ENCODE measurements around the gene TBC1D5.

Gene TBC1D5

DNA sequence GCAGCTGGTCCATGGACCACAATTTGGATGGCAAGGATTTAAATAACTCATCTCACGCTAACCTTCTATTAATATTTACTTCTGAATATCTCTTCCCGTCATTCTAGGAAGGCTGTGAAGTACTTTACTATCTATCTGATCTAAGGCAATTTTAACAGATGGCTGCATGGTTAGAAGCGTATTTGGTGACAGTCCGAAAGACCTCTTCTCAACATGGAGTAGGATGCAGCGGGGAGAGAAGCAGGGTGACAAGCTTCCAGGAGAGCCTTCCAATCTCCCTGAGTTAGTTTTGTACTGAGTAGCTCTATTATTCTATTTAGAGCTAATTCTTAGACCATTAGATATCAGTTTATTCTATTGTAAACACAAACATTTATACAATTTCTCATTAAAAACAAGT, 548.3 kb downstream of the TBC1D5 start:
- no peak for DNase-seq

DNA sequence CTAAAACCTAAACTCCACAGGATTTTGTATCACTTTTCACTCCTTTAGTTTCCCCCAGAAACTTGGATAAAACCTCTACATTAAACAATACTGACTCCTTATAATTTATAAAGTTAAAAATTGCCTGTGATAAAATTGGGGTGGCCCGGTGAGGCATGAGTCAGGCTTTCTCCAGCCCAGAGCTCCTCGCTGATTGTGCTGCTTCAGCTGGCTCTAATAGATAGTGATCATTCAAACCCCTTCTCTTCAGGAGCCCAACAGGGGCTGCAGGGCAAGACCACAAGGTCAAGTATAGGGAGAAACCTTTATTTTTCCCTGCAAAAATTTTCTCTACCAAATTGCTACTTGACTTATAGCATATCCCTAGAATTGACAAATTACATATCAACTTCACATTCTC, 549.4 kb downstream of the TBC1D5 start:
- no peak for DNase-seq

DNA sequence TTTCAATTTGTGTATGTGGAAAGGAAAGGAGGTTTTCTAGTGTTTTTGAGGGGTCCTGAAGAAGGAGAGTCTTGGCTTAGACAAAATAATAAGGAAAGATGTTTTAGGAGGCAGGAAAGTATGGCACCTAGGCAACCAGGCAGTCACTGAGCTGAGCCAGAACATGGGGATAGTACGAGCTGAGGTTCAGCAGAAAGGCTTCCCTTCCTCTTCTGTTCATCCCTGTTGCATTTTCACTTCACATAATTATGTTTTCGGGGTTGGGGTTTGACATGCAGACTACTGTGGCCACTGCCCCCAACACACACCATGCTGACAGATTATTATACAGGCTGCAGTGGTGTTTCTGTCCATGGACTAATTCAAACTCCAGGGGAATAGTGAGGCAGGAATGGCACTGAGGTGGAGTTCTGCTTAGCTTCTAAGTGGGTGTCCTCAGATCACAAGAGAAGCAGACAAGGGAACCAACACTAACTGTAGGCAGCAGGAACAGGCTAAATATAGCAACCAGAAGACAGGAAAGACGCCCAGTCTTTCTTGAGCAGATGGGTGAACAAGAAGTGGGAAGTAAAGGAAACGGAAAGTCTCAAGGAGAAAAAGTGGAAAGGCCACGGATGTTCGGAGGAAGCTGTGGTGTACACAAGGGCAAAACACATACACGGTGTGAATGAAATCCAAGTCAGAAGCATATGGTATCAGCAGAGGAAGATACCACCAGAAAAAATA, 551.9 kb downstream of the TBC1D5 start:
- DNase-seq: no peak

DNA sequence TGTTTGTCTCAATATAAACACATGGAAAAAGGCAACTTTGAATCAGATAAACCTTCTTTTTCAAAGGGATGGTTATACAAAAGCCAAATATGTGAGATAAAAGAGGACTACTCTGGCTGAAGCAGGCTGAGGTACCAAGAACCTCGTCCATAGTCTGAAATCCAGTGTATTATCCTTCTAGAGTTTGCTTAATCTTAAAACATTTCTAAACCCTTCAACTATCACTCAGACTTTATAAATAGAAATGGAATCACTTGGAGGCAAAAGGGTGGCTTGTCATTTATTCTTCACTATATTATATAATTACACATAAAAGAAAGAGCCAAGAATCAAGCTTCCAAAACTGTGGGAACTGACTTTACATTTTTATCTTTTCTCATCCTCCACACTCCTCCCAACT, 554.1 kb downstream of the TBC1D5 start:
- DNase-seq: no peak

DNA sequence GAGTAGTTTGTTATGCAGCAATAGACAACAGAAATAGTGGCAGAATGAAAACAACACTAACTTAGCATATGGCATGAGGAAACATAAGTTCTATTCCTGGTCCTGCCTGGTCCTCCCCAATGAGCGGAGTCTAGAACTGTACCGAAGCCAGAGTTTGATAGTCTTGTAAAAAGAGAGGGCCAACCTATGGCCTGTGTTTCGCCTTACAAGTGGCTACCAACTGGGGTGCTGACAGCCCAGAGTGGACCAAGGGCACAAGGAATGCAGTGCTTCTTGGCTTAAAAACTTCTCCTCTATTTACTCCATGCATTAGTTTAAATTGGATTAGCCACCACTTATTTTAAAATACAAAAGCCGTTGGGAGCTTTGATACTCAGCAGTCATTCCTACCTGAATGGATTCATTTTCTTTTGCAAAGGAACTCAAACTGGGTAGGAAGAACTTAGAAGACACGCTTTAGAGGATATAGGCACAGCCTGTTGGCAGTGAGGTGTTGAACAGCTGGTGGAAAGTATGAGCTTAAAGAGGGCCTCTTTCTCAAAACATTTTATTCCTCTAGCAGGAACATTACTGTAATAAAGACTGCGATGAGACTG, 554.7 kb downstream of the TBC1D5 start:
- no peak for DNase-seq

DNA sequence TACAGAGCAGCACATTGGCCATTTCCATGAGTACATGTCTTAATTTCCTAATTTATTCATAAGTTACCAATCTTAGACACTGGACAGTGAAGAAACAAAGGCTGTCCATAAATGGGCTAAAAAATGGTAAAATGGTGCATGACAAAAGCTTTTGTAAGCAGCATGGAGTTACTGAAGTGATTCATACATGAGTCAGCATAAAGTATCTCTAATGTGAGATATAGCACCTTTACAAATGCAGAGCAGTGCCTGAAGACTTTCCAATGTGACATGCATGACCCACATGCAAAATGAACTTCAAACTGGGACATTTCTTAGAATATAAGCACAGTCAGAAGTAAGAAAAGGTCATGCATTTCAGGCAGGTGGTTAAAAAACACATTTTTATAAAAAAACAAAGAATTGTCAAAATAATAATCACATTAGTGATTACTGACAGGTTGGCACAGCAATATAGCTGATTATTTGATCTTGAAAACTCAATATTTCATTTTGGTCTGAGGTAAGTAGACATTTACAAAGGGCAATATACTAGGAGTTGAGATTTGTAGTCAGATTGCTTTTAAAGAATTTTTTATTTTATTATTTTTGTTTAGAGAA, 558.4 kb downstream of the TBC1D5 start:
- no peak for DNase-seq

DNA sequence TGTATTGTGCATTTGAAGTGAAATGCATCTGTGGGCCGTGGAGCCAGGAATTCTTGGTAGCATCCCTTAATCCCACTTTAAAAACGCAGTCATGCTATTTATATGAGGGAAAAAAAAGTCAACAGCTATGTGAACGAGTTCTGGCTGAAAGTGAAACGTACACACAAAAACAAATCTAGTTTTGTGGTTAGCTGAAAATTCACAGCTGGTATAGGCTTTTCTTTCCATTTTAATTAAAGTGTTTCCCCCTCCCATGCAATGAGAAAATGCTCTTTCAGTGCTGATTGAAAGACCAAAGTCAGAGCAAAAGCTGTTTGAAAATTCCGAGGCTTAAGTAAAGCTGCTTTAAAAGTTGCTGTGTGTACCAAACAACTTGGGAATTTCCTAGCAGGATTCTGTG, 560.3 kb downstream of the TBC1D5 start:
- no peak for DNase-seq

DNA sequence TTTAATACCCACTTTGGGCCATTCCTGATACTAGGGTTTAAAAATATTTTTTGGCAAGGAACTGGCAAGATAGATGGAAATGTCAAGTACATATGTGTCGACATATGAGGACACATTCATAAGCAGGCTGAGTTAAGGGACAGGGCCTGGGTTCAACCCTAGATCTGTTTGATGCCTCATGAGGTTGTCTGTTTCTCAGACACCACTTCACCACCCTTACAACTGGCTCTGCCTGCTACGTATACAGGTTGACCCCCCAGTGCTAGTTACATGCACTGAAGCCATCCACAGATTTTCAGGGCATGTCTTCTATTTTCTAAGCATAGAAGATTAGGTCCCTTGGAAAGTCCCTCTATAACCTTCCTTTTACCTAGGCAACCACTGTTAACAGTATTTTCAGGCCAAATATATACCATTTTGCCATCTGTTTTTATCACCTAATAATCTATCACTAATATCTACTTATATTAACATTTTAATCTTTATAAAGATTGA, 561.0 kb downstream of the TBC1D5 start:
- no peak for DNase-seq

DNA sequence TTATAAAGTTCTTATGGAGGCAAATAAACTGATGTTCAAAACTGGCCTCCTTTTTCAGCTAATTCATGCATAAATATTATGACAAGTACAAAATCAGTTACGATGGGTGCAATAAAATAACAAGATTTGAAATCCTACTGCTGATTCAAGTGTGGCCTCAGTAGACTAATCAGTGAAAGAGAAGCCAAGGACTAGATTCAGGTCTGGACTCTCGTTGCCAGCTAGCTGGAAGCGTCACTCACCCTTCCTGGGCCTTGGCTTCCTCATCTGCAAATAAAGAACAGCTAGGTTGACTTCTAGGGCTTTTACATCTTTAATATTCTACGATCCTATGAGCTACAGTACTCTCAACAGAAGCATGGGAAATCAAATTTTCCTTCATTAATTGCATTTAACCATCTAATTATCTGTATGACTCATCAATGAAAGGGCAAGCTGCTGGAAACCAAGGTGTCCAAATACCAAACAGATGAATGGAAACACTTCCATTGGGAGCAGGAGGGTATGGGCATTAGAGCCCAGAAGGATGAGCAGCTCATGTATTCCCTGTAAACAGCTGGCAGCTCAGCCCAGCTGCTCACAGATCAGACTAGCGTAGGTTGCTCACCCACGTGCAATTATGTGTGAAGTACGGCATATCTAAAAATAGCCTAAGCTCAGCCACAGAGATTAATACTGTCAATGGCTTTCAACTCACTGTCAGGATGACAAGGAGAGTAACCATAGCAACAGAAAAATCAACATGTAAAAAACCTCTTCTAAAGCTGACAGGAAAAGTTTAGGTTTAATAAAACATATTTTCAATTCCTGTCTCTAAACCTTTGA, 562.8 kb downstream of the TBC1D5 start:
- no peak for DNase-seq

DNA sequence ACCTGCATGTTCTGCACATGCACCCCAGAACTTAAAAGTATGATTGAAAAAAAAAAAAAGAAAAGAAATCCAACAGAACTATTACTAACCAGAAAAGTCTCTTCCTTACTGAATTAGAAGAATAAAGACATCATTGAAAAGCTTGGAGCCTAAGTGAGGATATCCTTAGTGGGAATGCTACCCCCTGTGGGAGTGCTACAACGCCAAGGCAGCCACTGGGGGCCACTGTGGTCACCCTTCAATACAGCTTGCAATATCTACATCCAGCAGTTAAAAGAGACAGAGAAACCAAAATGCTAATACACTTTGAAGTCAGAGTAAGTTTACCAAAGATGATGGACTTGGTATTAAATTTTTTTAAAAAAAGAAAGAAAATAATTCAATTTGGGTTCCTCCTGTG, 565.7 kb downstream of the TBC1D5 start:
- DNase-seq: no peak

DNA sequence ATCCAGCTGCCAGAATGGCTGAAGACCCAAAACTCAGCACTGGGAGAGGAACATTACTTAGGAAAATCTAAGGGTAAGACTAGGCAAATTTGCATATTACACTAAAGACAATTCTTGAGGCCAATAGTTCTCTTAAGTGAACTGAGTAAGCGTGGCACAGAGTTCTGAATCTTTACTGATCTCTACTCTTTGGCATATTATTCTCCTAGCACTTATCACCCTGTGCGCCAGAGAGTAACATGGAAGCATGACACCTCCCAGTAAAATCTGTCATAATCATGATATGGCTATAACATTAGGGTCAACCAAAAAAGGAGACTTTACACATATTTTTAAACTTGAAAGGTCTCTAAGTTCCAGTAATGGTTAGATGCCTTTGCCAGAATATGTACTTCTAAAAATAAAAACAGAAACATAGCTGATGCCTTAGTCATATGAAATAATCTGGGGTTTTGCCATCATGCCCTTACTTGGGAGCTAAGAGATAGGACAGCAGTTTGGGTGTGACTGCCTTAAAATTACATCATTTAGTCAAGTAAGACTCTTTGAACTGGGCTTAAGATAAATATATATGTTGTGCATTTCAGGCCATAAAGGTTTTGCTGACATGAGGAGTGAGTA, 567.1 kb downstream of the TBC1D5 start:
- no peak for DNase-seq

DNA sequence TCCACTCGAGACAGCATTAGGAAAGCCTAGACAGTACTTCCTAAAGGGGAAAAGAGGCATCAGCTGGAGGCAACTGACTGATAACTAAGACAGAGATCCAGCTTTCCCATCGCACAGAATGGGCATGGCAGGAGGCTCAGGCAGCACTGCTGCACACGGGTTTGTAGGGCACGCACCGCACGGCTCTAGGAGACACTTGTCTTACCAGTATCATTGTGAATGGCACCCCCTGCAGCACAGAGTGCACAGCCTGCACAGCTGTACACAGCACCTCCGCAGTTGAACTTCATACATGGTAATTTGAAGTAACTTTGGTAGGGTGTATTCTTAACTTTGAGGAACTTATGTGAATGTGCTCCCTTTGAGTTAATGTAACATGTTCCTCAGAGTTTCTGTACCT, 576.1 kb downstream of the TBC1D5 start:
- DNase-seq: no peak

DNA sequence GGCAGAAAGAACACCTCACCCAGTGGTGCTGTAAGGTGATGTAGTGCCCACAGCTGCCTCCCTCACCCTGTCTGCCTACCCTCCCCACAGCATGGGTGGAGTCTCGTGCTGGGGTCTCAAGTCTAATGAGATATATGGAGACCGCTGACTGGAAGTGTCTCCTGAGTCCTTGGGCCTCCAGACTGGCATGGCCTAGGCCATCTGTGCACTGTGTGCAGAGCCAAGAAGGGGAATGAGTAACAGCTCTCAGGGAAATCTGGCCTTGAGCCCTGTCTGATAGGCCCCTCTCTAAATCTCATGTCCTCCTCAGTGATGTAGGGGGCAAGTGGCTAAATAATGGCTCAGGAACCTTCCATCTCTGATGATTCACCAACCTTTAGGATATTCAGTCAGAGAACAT, 580.3 kb downstream of the TBC1D5 start:
- no peak for DNase-seq

DNA sequence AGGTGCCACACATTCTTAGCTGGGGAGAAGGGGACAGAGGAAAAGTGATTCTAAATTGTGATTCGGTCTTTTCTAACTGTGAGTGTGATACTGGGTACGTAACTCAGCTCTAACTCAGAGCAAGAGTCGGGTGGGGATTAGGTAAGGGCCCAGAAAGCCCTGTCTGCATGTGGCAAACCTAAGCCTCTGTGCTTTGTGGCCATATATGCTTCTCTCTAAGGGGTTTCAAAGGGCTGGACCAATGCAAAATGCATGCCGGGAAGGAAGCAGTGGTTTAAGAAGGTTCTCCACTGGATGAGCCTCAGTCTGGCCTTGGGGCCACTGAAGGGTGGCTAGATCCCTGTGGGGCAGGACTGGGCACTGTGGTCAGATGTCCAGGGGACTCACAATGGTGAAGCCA, 581.8 kb downstream of the TBC1D5 start:
- no peak for DNase-seq

DNA sequence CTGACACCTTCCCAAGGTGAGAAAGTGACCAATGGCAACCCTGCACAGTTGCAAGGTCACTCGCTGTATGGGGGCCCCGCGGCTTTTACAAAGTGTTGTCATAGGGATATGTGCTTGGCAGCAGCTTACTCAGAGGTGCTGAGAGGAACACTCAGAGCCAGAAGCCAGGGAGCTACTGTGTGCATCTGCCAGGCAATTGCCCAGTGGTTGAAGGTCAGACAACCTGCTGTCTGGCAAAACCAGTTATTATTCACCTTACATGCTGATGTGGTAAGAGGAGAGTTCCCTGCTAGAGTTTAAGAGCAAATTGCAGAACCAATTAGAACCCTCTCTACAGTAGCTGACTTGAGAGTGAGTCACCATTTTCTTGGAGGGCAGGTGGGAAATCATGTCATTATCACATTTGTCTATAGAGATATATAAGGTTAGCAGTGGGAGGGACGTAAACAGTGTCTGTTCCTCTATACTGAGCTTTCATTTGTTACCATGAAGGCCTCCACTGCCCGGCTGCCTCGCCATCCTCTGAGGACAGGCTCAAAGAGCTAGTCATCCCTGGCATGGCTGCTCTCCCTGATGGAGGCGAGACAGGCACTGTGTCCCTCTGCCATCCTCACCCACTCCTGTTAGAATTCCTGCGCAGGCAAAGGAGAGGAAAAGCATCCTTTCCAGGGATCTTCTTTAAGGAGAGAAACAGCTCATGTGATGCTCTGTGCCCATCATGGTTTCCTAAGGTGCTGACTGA, 583.3 kb downstream of the TBC1D5 start:
- DNase-seq: no peak

DNA sequence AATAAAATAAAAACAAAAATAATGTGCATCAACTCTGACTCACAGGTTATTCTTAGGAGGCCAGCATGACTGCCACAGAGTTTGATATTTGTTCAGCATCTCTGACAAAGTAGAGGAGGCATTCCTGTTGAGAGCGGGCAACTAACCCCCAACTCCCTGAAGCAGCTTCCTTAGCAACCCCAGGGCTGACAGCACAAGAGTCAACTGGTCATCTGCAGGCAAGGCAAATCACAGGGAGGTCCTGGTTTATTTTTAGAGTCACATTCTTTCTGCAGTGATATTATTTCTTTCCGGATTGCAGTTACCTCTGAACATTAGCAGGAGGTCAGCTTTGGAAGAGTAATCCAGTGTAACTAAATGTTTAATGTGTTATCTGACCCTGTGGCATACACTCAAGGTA, 584.7 kb downstream of the TBC1D5 start:
- DNase-seq: no peak

DNA sequence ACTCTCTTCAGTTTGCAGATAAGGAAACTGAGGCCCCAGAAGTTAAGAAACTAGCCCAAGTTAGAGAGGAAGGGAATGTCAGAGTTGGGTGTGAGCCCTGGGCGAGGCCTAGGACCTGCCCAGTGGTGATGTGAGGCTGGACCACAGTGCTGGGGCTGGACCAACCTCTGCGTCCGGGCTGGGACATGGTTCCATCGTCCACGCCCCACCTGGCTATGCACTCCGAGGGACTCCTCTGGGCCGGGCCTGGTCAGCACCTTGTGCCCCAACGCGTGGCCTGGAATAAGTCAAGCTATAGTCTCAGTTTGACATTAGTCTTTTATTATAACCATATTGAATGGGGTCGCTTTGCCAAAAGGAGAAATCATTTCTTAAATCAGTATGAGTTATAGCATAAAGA, 585.6 kb downstream of the TBC1D5 start:
- DNase-seq: no peak

DNA sequence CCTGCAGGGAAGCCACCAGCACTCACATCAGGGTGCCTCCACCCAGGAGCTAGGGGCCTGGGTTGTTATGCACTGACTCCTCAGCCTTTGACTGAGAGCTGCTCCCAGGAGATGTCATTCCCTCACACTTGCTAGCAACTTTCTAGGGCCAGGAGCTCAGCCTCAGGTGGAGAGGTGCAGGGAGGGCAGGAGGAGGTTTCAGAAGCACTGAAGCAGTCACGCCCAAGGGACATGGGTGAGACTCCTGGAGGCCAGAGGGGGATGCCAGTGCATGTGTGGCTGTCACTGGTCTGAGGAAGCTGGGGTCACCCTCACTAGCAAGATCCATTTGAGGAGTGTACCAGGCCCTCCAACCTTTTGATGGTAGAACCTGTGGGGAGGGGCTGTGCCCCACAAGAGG, 586.5 kb downstream of the TBC1D5 start:
- DNase-seq: no peak

DNA sequence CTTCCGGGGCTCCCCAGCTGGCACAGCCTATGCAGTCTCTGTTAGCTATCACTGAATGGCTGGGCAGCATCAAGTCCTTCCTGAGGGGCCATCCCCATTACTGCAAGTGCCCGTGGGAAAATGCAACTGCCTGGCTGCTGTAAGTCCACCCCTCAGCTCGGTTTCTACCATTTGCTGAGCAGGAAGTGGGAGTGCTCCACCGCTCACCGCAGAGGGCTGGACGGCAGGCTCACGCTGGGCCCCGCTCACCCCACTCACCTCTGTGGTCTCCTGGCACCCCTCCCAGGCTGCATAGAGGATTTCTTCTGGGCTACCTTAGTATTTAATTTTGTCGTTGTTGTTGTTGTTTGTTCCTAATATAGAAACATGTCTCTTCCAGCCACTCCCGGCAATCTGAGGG, 587.5 kb downstream of the TBC1D5 start:
- DNase-seq: no peak

DNA sequence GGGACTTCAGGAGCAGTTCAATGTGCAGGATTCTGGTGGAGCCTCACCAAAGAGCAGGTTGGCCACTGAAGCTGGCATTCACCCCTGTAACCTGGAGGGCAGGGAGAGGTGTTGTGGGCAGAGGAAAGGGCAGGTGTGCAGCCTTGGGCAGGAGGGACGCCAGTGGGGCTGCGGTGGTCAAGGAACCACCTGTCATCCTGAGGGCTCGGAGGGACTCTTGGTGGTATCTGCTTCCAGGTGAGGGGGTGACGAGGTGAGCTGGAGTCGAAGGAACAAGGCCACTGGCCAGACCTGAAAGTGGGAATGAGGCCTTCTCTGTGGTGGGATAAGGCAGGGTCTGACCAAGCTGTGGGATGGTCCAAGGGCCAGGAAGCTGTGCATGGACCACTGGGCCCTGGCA, 588.2 kb downstream of the TBC1D5 start:
- DNase-seq: no peak

DNA sequence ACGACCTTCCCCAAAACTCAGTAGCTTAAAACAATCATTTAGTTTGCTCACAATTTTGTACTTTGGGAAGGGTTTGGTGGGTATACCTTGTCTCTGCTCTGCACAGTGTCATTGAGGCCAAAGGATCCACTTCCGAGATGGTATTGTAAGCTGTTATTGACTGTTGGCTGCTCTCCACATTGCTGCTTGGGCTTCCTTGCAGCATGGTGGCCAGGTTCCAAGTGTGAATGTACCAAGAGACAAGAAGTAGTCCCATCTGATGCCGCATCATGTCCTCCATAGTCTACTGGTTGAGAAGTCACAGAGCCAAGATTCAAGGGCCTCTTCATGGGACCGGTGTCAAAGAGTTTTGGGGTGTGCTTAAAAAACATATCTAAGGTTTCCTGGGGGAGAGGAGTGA, 589.2 kb downstream of the TBC1D5 start:
- no peak for DNase-seq

DNA sequence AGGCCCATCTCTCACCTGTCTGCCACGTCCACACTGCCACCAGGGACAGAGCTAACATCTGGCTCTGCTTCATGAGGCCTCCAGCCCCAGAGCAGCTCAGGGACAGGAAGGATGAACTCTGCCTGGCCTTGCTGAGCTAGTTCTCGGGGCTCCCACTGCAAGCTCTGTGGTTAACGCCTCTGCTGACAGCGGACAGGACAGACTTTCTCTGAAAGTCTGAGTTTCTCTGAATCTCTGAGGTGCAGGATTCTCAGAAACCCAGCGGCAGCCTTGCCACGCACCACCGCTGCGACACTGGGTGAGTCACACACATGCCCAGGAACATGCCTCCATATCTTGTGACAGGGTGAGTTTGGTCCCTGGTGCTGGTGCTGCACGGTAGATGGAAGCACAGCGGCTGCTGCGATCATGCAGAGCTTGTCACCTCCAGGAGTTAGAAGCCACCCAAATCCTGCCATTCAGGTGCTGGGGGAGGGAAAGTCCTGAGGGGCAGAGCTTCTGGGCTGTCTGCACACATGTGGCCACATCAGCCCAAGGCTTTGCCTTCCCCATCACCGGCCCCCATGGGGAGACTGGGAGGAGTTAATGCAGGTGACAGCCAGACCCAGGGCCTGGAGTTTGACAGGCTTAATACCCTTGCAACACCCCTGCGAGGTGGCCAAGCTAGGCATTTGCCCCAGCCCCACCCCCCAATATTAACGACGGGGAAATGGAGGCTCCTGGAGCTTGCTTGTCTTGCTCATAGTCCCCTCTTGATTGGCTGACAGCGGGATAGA, 590.6 kb downstream of the TBC1D5 start:
- no peak for DNase-seq

Data from T1000 (cell line).